Measurements from ENCODE around the gene TSHZ1. TPM values are rescaled to one million over a fixed set of nuclear protein-coding genes. Genes with fewer than 3 reads are reported as not detected.

Gene TSHZ1
- total RNA-seq, 1 donor from 2014 or later: 33.5 TPM

- no peak for DNase-seq (ENCODE audit: extremely low read depth, low read depth, low spot score)
Observed at GRCh38 chr18:75338631-75339030, 128.0 kb downstream of the TSHZ1 start.

Other genes starting within 250 kb of the TSHZ1 start
- gene PTGR3, start 1.7 kb upstream of the TSHZ1 start, total RNA-seq: 24.3 and 27.0 TPM in 2 replicates
- not detected in 2 replicates for gene SMIM21, start 216.9 kb downstream of the TSHZ1 start, total RNA-seq

All from glomerular endothelial cell (primary cell).